ENCODE results near the gene USP54. TPM values are rescaled to one million over a fixed set of nuclear protein-coding genes. Genes with fewer than 3 reads are reported as not detected.

Gene USP54
- total RNA-seq, 1 experiment from 2014 or later = 45.8 TPM

DNA sequence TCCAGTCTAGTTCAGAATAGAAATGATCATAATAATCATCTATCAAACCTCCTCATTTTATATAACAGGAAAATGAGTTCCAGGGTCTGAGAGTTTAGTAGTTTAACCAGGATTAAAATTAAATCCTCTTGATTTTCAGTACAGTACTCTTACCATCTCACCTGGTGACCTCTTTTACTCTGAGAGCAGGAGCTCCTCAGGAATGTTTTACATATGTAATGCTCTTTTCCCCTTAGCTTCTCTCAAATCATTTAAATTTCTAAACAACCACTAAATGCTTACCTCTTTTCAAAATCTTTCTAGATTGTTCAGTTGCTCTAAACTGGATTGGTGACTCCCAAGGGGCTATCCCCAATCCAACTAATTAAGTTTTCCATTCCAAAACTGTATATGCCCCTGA is 85.1 kb downstream of the USP54 start:
- ChIA-PET CTCF (no interaction called here), POLR2A (interaction anchor here (0.5 kb wide), 1 partner anchor 11 kb away, joined by 4 read pairs; no protein-coding TSS in a partner anchor)
- Histone ChIP-seq H3K4me1 (no peaks in the 10 kb centered on the region), H3K27me3 (replicated peaks; ENCODE audit: control insufficient read depth, insufficient read depth, low read length) (no peaks in the 10 kb centered on the region), H3K36me3 (ENCODE audit: control insufficient read depth, insufficient read depth, low read length) (no peaks in the 10 kb centered on the region), H3K4me3 (ENCODE audit: low read depth, low read length) (no peak overlapping the region), H3K9me3 (no peaks in the 10 kb centered on the region)
- TF ChIP-seq, protein P1, sequence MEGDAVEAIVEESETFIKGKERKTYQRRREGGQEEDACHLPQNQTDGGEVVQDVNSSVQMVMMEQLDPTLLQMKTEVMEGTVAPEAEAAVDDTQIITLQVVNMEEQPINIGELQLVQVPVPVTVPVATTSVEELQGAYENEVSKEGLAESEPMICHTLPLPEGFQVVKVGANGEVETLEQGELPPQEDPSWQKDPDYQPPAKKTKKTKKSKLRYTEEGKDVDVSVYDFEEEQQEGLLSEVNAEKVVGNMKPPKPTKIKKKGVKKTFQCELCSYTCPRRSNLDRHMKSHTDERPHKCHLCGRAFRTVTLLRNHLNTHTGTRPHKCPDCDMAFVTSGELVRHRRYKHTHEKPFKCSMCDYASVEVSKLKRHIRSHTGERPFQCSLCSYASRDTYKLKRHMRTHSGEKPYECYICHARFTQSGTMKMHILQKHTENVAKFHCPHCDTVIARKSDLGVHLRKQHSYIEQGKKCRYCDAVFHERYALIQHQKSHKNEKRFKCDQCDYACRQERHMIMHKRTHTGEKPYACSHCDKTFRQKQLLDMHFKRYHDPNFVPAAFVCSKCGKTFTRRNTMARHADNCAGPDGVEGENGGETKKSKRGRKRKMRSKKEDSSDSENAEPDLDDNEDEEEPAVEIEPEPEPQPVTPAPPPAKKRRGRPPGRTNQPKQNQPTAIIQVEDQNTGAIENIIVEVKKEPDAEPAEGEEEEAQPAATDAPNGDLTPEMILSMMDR (IDR thresholded peaks at IDR 0.05; ENCODE audit: insufficient read depth in 1 of 2, low read depth in 1 of 2, low read length in 1 of 2, severe bottlenecking in 1 of 2, unreplicated experiment in 1 of 2) = no peak
- Mint-ChIP-seq H3K4me3 (ENCODE audit: unreplicated experiment) (no peak overlapping the region), H3K4me1 (ENCODE audit: low read depth, unreplicated experiment) (no peaks in the 10 kb centered on the region), H3K9me3 (ENCODE audit: unreplicated experiment) (no peaks in the 10 kb centered on the region), H3K27ac (ENCODE audit: unreplicated experiment) (no peak overlapping the region), H3K36me3 (ENCODE audit: insufficient read depth, unreplicated experiment) (peaks cover 6% of the 10 kb centered on the region), H3K27me3 (ENCODE audit: insufficient read depth, unreplicated experiment) (no peaks in the 10 kb centered on the region)
- no peak for DNase-seq
- intact Hi-C loops (cut with micrococcal nuclease; ENCODE audit: unreplicated experiment) = no loop called here
- BruUV-seq (replicated peaks) = no TSS peak

DNA sequence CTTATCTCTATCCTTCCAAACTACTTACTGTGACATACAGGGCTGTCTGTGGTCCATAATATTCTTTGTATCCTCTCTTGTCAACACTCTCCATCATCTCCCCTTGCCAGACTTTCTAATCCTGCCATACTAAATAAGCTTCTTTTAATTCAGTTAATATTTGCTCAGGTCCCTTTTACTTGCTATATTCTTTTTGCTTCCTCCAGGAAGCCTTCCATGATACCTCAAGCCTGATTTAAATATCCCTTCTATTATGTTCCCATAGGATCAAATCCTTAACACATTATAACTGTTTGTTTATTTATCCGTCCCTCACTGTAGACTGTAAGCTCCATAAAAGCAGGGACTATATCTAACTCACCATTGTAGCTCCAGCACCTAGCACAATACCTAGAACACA is 88.1 kb downstream of the USP54 start:
- no TSS peak for BruUV-seq (replicated peaks)
- Histone ChIP-seq H3K9me3 (no peaks in the 10 kb centered on the region), H3K36me3 (ENCODE audit: control insufficient read depth, insufficient read depth, low read length) (no peaks in the 10 kb centered on the region; the same call in 1 of the 2 replicates), H3K4me1 (no peaks in the 10 kb centered on the region), H3K27me3 (replicated peaks; ENCODE audit: control insufficient read depth, insufficient read depth, low read length) (no peaks in the 10 kb centered on the region), H3K4me3 (ENCODE audit: low read depth, low read length) (no peak overlapping the region)
- intact Hi-C loops (cut with micrococcal nuclease; ENCODE audit: unreplicated experiment) = no loop called here
- Mint-ChIP-seq H3K9me3 (ENCODE audit: unreplicated experiment) (no peaks in the 10 kb centered on the region), H3K27me3 (ENCODE audit: insufficient read depth, unreplicated experiment) (no peaks in the 10 kb centered on the region), H3K27ac (ENCODE audit: unreplicated experiment) (no peak overlapping the region), H3K36me3 (ENCODE audit: insufficient read depth, unreplicated experiment) (peaks cover 6% of the 10 kb centered on the region), H3K4me3 (ENCODE audit: unreplicated experiment) (no peak overlapping the region), H3K4me1 (ENCODE audit: low read depth, unreplicated experiment) (no peaks in the 10 kb centered on the region)
- TF ChIP-seq, protein P1 (IDR thresholded peaks at IDR 0.05; ENCODE audit: insufficient read depth in 1 of 2, low read depth in 1 of 2, low read length in 1 of 2, severe bottlenecking in 1 of 2, unreplicated experiment in 1 of 2) = no peak
- POLR2A ChIA-PET = no interaction called here
- CTCF ChIA-PET = no interaction called here
- no peak for DNase-seq

DNA sequence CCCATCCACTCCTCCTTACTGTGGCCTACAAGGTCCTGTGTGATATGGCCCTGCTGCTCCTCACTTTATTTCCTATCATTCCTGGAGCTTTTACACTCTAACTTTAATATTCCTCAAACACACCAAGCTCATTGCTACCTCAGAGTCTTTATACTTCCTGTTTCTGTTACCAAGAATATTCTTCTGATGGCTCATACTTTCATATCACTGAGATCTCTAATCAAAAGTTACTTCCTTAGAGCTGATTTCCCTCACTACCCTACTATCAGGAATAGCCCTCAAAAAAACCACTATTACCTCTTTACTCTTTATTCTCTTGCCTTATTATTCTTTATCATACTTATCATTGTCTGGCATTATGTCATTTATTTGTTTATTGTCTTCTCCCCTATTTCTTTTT is 89.5 kb downstream of the USP54 start:
- intact Hi-C loops (cut with micrococcal nuclease; ENCODE audit: unreplicated experiment) = no loop called here
- no peaks in the 10 kb centered on the region for H3K9me3 Mint-ChIP-seq (ENCODE audit: unreplicated experiment)
- H3K27me3 Mint-ChIP-seq (ENCODE audit: insufficient read depth, unreplicated experiment) = no peaks in the 10 kb centered on the region
- POLR2A ChIA-PET = no interaction called here
- Histone ChIP-seq H3K36me3 (ENCODE audit: control insufficient read depth, insufficient read depth, low read length) (no peaks in the 10 kb centered on the region; the same call in 1 of the 2 replicates), H3K9me3 (no peaks in the 10 kb centered on the region), H3K4me3 (ENCODE audit: low read depth, low read length) (no peak overlapping the region), H3K4me1 (peaks cover 4% of the 10 kb centered on the region; the same call in 1 of the 2 replicates), H3K27me3 (replicated peaks; ENCODE audit: control insufficient read depth, insufficient read depth, low read length) (no peaks in the 10 kb centered on the region)
- H3K36me3 Mint-ChIP-seq (ENCODE audit: insufficient read depth, unreplicated experiment) = peaks cover 10% of the 10 kb centered on the region
- H3K27ac Mint-ChIP-seq (ENCODE audit: unreplicated experiment) = no peak overlapping the region
- CTCF ChIA-PET = no interaction called here
- BruUV-seq (replicated peaks) = no TSS peak
- no peak overlapping the region for H3K4me3 Mint-ChIP-seq (ENCODE audit: unreplicated experiment)
- TF ChIP-seq, protein P1 (IDR thresholded peaks at IDR 0.05; ENCODE audit: insufficient read depth in 1 of 2, low read depth in 1 of 2, low read length in 1 of 2, severe bottlenecking in 1 of 2, unreplicated experiment in 1 of 2) = no peak
- DNase-seq = no peak
- H3K4me1 Mint-ChIP-seq (ENCODE audit: low read depth, unreplicated experiment) = peaks cover 12% of the 10 kb centered on the region

All from Caco-2 (cell line).